HFFc6 (cell line): Measurements from ENCODE around the gene LRP6. TPM values are rescaled to one million over a fixed set of nuclear protein-coding genes. Genes with fewer than 3 reads are reported as not detected.

Experiments used
- DNase-seq: peaks from one replicate; pipeline ENCODE4 v3.0.0-alpha.2; 2018
- H3K27ac Mint-ChIP-seq: 2 replicates; pipeline ENCODE4 v1.8.0; 2020; ENCODE audit warnings: mild to moderate bottlenecking, mixed read lengths
- H3K27me3 Mint-ChIP-seq: 2 replicates; pipeline ENCODE4 v1.8.0; 2021; ENCODE audit warnings: mild to moderate bottlenecking, moderate library complexity, mixed read lengths; ENCODE audit not compliant: insufficient read depth
- H3K36me3 Mint-ChIP-seq: 2 replicates; pipeline ENCODE4 v1.8.0; 2021; ENCODE audit warnings: low read depth, mixed read lengths
- H3K4me1 Mint-ChIP-seq: 2 replicates; pipeline ENCODE4 v1.8.0; 2020; ENCODE audit warnings: low read depth, mixed read lengths
- H3K4me3 Mint-ChIP-seq: 2 replicates; pipeline ENCODE4 v1.8.0; 2020; ENCODE audit warnings: mild to moderate bottlenecking, moderate library complexity, mixed read lengths
- H3K9me3 Mint-ChIP-seq: 2 replicates; pipeline ENCODE4 v1.8.0; 2020; ENCODE audit warnings: mild to moderate bottlenecking, mixed read lengths
- CTCF ChIP-seq: fragments of 200-600 bp; sonication (generic); IDR thresholded peaks from 2 replicates; pipeline ENCODE4 v1.5.0; 2021; ENCODE audit warnings: antibody characterized with exemption, mild to moderate bottlenecking
- total RNA-seq, 6 experiments: library from RNA; stranded (reverse); fragmentation: NEBNext Ultra II Directional; extraction: Animal tissue kit (Norgen Biotek cat#: 25700); gene quantifications; 2 replicates in 1 of 6; 3 replicates in 5 of 6; pipeline ENCODE4 v1.2.3, GENCODE V29; 2021

The LRP6 gene
- total RNA-seq, 6 experiments from 2014 or later, result 24.0 to 31.6 (median 27.0) TPM

- Mint-ChIP-seq H3K4me1 (peaks cover 47% of the 10 kb centered on the region), H3K36me3 (0 out of 2 replicates have a peak, but pooled peaks cover 4% of the 10 kb centered on the region), H3K27ac (no peak overlapping the region), H3K9me3 (no peaks in the 10 kb centered on the region), H3K27me3 (peaks cover 2% of the 10 kb centered on the region), H3K4me3 (no peak overlapping the region)
- no peak for TF ChIP-seq CTCF
- no peak for DNase-seq
Measured at GRCh38 chr12:12091071-12091470, 175.8 kb downstream of the LRP6 start.

- Mint-ChIP-seq H3K9me3 (no peaks in the 10 kb centered on the region), H3K27ac (no peak overlapping the region), H3K4me3 (no peak overlapping the region), H3K27me3 (peaks cover 2% of the 10 kb centered on the region), H3K36me3 (no peaks in the 10 kb centered on the region), H3K4me1 (peaks cover 28% of the 10 kb centered on the region)
- DNase-seq, result no peak
- no peak for TF ChIP-seq CTCF
Measured at GRCh38 chr12:12088761-12089160, 178.1 kb downstream of the LRP6 start.

- Mint-ChIP-seq H3K9me3 (no peaks in the 10 kb centered on the region), H3K27ac (no peak overlapping the region), H3K36me3 (no peaks in the 10 kb centered on the region), H3K4me1 (peaks cover 27% of the 10 kb centered on the region), H3K27me3 (peaks cover 3% of the 10 kb centered on the region), H3K4me3 (no peak overlapping the region)
- TF ChIP-seq CTCF, result no peak
- no peak for DNase-seq
Measured at GRCh38 chr12:12088147-12088546, 178.7 kb downstream of the LRP6 start.

- no peak overlapping the region for H3K27ac Mint-ChIP-seq
Measured at GRCh38 chr12:12087693-12088034, 179.2 kb downstream of the LRP6 start.

GRCh38 chr12:12086973-12087692 is 179.7 kb downstream of the LRP6 start:
- H3K27ac Mint-ChIP-seq, result no peak overlapping the region
- H3K4me3 Mint-ChIP-seq, result no peak overlapping the region
- H3K4me1 Mint-ChIP-seq, result peaks cover 22% of the 10 kb centered on the region
- DNase-seq, result no peak
- H3K36me3 Mint-ChIP-seq, result no peaks in the 10 kb centered on the region
- peaks cover 1% of the 10 kb centered on the region for H3K27me3 Mint-ChIP-seq
- H3K9me3 Mint-ChIP-seq, result no peaks in the 10 kb centered on the region
- no peak for TF ChIP-seq CTCF

More at GRCh38 chr12:12087693-12088034, 179.2 kb downstream of the LRP6 start:
- Mint-ChIP-seq H3K27me3 (peaks cover 1% of the 10 kb centered on the region), H3K4me1 (peaks cover 22% of the 10 kb centered on the region), H3K36me3 (no peaks in the 10 kb centered on the region), H3K9me3 (no peaks in the 10 kb centered on the region), H3K4me3 (no peak overlapping the region)
- DNase-seq, result no peak
- TF ChIP-seq CTCF, result no peak
